A204.1 (cell line): ENCODE measurements around the gene SCYL2.
A peak's percentile ranks its signal among the peaks of the same experiment; 100 is the strongest.
"Not testable (repeated sequence)": the region's sequence is repeated elsewhere in the genome, so short reads cannot be mapped to it uniquely, and the experiment has no call there.

Experiments used
- FAIRE-seq: peaks from 2 replicates; lab custom pipeline; 2012; peaks lifted over from hg19 to GRCh38; lab: Jason Lieb, UNC

The SCYL2 gene

DNA sequence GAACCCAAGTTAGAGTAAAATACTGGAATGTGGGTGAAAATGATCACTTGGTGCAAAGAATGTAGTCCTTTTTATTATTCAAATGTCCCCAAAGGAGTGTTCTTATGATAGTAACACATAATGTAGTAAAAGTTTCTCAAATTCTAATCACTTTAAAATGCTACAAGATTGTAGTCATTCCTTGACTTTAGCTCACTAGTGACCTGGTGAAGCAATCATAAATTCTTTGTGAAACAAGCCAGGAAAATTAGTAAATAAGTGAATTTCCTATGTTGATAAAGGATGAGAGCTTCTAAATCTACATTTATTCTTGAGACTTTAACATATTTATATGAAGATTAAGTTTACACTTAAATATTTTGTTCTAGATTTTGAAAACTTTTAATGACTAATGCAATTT lies 59.2 kb downstream of the SCYL2 start:
- no peak for FAIRE-seq

DNA sequence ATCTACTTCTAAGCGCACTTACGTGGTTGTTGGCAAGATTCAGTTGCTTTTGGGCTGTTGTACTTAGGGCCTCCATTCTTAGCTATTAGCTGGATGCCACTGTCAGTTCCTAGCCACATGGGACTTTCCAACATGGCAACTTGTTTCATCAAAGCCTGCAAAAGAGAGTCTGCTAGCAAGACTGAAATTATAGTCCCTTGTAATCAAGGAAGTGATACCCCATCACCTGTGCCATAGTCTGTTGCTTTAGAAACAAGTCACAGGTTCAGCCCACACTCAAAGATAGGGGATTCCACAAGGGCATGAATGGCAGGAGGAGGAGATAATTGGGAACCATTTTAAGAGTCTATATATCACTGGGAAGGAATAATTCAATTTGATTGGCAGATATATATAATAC lies 62.8 kb downstream of the SCYL2 start:
- FAIRE-seq: no peak

DNA sequence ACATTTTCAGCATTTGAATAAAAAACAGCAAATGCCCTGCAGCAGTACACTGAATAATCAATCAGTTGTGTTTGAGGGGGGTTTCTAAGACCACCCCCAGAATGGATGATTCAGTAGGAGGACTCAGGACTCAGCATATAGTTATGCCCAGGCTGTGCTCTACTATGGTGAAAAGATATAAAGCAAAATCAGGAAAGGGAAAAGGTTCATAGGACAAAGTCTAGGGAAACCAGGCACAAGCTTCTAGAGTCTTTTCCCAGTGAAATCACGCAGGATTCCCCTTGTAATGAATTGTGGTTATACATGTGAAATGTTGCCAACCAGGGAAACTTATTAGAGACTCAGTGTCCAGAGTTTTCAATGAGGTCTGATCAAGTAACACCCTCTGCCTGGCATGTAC lies 64.9 kb downstream of the SCYL2 start:
- FAIRE-seq: no peak

DNA sequence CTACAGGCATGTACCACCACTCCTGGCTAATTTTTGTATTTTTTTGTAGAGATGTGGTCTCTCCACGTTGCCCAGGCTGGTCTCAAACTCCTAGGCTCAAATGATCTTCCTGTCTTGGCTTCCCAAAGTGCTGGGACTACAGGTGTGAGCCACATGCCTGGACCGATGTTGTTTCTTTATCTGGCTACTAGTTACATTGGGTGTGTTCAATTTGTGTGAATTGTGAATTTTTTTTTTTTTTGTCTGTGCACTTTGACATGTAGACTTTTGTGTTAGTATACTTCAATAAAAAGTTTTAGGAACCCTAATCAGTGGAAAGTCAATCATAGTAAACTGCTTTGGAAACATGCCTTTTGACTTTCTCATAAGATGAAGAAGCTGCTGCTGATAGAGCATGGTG lies 65.9 kb downstream of the SCYL2 start:
- FAIRE-seq: no peak

DNA sequence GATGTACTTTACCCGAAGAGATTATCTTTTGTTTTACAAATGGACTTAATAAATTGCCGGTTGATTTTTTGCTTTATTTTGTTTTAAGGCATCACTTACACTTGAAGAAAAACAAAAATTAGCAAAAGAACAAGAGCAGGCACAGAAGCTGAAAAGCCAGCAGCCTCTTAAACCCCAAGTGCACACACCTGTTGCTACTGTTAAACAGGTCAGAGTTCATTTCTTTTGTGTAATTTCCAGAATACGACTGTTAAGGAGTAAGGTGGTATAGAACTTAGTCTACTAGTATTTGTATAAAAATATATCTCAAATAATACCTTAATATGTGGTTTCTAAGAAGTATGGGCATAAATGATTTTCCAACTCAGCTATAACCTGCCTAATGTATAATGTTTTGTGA lies 70.3 kb downstream of the SCYL2 start:
- FAIRE-seq: no peak

DNA sequence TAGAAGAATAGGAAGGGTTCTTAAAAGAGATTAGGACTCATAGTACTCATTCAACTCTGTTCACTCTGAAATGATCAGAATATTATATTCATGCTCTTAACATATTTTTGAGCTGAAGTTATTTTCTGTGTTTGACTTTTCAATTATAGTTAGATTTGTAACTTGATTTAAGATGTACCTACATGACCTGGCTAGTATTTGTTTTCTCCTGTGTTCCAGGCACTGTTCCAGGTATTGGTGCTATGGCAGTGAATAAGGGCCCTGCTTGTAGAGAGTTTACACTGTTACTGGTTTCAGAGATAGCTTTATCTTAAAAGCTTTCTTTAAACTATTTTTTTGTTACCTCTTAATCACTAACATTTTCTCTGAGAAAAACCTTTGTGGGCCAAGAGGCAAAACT lies 70.8 kb downstream of the SCYL2 start:
- no peak for FAIRE-seq

DNA sequence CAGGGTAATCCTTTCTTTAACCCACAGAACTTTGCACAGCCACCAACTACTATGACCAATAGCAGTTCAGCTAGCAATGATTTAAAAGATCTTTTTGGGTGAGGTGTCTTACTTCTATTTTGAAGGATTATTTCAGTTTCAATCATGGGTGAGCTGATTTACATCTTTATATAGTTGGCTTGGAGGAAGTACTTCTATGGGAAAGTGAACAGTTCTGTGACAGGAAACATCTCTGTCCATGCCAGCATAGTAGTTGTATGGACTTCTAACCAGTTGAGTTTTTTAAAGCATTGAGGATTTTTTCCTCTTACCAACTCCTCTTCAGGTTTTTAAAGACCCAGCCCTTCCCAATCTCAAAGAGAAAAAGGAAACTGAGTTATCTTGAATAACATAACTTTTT lies 72.1 kb downstream of the SCYL2 start:
- FAIRE-seq: no peak

DNA sequence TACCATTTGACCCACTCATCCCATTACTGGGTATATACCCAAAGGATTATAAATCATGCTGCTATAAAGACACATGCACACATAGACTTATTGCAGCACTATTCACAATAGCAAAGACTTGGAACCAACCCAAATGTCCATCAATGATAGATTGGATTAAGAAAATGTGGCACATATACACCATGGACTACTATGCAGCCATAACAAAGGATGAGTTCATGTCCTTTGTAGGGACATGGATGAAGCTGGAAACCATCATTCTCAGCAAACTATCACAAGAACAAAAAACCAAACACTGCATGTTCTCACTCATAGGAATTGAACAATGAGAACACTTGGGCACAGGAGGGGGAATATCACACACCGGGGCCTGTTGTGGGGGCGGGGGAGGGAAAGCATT lies 75.9 kb downstream of the SCYL2 start:
- FAIRE-seq: not testable (repeated sequence)

DNA sequence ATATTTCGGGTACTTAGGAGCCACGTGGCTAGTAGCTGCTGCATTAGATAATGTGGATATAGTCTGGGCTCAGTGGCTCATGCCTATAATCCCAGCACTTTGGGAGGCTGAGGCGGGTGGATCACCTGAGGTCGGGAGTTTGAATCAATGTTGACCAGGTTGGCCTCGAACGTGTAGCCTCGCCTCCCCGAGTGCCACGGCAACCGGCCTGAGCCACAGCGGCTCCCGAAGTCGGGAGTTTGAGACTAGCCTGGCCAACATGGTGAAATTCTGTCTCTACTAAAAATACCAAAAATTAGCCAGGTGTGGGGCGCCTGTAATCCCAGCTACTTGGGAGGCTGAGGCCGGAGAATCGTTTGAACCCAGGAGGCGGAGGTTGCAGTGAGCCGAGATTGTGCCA lies 77.4 kb downstream of the SCYL2 start:
- FAIRE-seq: not testable (repeated sequence)

DNA sequence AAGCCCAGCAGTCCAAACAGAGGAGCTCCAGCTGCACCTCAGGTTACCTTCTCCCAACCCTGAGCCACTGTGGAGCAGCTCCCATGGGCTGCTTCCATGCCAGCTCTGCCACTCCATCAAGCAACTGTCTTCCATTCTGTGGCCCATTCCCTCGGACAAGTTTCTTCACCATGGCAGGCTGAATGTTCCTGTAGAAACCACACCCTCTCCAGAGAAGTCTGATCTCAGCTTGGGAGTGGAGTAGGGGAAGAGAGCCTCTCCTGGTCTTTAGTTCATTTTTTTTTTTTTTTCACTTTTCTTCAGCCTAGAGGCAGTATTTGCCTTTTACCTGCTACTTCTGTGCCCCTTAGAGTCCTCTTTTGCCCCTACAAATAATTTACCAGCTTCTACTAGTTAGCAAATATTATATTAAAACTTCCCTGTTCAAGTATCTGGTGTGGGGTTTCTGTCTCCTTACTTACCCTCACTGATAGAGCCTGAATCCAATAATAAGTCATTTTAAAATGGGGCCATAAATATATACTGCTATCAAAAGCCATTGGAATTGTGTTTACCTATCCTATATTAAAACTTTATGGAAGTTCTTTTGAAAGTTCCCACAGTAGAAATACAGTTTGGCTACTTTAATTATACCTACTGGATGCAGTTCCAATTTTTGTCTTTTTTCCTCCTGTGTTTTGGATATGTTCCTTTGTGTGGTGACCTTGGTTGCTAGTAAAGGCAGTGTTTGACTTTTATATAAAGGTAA lies 78.2 kb downstream of the SCYL2 start:
- no peak for FAIRE-seq

DNA sequence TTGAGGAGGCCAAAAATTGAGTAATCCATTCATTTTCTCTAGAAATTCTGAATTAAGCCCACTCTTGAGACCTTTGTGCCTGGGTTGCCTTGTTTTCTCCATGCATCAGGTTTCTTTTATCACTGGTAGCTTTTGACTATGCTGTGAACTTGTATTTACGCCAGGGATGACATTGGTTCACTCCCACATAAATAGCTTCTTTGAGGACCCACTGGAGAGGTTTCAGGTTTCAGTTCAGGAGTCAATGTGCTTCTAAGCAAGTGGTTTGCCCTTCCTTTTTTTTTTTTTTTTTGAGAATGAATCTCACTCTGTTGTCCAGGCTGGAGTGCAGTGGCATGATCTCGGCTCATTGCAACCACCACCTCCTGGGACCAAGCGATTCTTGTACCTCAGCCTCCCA lies 79.7 kb downstream of the SCYL2 start:
- no peak for FAIRE-seq

DNA sequence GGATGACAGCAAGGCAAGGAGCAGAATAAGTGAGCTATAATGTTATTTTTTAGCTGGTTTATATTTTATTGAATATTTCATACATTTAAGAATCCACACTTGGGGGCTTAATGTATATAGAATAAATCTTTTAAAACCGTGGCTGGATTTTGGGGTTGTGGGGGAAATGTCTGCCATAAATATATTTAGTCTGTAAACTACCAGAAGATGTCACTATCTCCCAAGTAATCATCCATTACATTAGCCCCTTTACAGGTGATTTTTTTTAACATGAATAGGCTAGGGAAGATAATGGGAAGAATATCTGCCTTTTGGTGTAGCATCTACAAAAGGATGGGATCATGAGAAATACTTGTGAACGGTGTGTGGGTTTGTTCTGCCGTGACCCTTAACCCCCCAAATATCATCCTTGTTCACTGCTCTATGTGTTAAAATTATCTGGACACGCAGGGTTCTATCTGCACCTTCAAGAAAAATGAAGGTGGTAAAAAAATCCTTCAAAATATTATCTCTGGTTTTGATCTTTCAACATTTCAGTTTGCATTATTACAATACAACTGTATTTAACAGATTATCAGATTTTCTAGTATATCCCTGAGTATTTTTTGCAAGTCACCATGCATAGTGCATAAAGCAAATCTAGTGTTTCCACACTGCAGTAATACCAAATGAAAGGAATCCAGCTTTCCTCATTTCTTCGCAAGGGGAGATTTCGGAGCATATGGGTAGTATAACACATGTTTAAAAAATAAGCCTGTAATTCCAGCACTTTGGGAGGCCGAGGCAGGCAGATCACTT lies 81.9 kb downstream of the SCYL2 start:
- peak; percentile 94 for FAIRE-seq

DNA sequence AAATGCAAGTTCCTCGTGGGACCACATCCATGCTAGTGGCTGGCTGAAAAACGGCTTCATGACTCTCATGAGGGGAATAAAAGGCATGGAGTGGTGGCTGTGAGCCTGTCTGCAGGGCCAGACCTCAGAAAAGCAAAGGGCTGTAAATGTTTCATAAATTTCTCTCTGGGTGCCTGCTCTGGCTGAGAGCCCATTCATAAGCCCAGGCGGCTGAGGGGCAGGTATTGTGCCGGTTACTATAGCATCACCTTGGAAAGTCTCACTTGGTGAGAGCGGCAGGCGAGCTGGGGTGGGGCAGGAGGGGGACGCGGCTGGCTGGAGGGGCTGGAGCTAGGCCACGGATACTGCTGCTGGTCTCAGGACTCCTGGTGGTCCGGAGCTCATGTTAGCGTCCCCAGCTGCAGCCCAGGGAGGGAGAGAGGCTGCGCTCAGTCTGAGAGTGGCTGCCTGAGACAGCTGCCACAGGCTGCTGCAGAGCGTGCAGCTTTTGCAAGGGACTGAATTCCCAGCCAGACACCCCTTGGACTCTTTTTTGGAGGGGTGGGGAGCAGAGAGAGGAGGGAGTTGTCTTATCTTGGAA lies 89.8 kb downstream of the SCYL2 start, which contains the start of gene SLC17A8:
SLC17A8 (plus strand) TSS at position 431 of the 580 bp plus-strand sequence. CDS start 318 bp downstream, outside the sequence.
- no peak for FAIRE-seq

DNA sequence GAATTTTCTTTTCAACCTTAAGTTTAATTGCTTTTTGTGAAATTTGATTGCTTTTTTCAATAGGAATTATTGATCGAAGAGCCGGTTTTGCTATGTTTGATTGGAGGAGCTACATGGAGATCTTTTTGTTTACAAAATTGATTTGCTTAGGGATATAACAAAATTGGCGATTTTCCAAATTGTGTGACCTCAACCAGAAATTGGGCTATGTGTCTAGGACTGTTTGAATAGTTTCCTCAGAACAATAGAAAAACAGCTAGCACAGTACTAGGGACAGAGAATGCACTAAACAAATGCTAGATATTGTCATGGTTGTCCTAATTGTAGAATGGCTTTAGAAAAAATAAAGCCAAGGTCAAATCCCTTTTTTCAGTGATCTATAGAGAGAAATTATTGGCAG lies 92.3 kb downstream of the SCYL2 start:
- no peak for FAIRE-seq

DNA sequence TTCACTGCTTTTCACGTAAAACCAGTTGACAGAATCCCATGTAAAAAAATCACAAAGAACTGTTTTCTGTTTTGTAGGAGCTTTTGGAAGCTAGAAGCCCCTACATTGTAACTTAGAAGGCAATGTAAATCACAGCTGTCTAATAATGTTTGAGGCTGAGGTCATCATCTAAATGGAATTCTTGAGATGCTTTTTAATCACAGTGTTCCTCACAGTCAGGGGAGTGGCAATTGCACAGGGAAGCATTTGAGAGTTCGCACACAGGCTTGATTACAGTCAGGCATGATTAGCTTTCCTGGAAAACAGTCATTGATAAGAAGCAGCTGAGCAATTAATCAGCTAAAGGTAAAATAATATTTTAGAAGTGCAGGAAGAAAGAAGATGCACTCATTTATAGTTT lies 92.8 kb downstream of the SCYL2 start:
- FAIRE-seq: no peak

DNA sequence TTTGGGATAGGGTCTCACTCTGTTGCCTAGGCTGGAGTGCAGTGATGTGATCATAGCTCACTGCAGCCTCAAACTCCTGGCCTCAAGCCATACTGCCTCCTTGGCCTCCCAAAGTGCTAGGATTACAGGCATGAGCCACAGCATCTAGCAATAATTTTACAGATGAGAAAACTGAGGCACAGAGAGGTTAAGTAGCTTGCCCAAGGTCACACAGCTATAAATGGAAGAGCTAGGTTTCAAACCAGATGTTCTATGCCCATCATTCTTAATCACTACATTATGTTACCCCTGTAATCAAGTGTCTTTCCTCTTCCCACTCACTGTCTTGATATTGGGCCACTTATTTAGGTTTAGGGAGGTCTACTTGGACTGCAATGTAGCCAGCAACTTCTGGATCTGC lies 93.5 kb downstream of the SCYL2 start:
- no peak for FAIRE-seq

DNA sequence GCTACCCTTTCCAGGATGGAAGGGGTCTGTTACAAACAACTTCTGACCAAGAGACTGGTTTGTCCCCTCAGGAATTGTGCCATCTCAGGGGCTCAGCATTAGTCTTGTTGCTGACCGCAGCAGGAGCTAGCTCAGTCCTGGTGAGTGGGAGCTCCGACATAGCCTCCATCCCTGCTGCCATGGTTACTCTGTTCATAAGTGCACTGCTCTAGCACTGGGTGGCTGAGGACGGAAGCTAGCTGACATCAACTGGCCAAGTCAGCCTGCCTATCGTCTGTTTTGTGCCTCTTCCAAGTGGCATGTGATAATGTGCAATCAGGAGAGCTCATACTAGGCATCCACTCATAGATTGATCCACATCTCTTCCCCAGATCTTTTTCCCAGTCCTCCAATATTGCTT lies 97.3 kb downstream of the SCYL2 start:
- no peak for FAIRE-seq

DNA sequence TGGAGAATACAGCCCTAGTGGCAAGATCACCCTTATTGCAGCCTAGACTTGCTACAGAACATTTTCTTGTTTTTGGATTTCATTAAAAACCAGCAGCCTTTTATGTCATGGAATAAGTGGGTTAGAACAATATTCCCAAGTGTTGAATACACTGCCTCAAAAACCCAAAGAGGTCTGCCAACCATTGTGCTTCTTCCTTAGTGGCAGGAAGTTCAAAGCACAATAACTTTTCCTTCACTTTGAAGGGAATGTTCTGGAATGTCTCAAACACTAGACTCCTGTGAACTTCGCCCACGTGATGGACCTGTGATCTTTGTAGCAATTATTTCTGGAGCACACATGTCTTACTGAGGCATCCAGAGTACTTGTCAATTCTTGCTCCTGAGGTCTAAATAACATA lies 98.4 kb downstream of the SCYL2 start:
- no peak for FAIRE-seq

DNA sequence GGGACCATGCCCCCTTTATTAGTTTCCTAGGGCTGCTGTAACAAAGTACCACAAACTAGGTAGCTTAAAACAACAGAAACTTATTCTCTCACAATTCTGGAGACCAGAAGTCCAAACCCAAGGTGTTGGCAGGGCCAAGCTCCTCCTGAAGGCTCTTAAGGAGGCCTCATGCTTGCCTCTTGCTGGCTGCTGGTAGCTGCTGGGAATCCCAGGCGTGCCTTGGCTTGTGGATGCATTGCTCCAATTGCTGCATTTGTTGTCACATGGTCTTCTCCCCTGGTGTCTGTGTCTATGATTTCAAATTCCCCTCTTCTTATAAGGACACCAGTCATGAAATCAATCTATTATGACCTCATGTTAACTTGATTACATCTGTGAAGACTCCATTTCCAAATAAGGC lies 101.1 kb downstream of the SCYL2 start:
- FAIRE-seq: no peak

DNA sequence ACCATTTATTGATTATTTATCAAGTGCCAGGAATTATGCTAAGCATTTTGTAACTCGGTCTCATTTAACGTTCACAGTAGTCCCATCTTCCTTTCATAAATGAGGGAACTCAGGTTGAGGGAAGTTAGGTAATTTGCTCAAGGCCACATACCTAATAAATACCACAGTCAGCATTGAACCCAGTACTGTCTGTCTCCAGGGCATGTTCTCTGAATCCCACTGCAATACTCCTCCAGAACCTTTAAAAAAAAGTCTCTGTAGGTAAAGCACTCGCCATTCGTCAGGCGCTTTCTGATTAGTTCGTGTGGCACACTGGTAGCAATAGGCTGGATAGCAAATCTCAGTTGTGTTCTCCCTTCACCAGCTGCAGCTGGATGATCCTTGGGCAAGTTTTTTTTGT lies 104.2 kb downstream of the SCYL2 start:
- FAIRE-seq: no peak

DNA sequence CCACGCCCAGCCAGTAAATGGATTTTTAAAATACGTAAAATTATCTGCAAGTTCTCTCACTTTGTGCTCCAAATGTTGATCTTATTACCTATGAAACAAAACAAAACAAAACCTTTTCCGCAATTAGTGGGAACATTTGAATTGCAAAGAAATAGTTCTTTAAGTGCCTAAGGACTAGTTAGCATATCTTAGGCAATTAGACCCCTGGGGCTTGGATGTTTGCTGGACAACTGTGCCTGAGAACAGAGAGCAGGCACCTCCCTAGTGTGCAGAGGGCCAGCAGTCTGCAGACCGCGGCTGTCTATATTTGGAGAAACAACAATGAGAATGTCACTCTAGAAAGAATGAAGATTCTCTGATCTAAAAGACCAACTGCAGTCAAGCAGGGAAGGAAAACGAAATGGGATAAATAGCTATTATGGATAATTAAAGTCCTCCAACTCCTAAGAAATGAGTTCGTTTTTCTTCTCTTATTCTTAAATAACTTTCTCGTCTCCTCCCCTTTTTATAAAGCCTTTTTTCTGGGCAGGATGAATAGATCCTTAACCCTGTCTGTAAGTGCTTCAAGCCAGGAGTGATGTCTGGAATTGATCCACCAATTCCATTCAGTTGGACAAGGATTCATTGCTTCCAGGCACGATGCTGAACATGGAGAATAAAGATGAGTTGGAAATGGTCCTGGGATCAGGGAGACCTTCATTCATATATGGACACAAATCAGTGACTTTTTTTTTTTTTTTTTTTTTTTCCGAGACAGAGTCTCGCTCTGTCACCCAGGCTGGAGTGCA lies 106.1 kb downstream of the SCYL2 start:
- FAIRE-seq: no peak

DNA sequence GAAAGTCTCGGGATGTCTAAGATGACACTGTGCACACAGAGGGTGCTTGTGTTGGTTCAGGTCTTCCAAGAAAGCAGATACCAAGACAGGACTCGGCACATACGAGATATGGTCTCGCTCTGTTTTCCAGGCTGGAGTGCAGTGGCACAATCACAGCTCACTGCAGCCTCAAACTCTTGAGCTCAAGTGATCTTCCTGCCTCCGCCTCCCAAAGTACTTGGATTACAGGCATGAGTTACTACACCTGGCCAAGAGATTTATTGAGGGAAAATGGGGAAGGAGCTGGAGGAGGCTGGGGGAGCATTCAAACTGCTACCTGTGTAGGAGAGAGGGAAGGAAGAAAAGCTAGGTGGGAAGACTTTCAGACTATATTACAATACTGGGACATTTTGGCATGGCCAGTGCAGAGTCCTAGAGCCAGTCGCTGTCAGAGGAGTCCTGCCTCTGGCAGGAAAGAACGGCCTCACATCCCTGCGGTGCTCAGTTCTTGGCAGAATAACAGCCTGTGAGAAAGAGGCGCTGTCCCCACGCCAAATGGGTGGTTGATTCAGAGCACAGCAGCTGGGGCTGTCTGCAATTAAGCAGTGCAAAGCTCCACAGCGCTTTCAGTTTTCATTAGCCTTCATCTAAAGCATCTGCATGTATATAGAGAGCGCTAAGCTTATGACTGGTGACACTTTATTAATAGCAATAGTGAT lies 108.2 kb downstream of the SCYL2 start:
- no peak for FAIRE-seq
